OCI-LY1 (cell line): ENCODE measurements around the gene CACNA2D4.

Experiments
- EZH2 ChIP-seq: fragments of 200-600 bp; sonication (generic), shearing (Covaris generic); IDR thresholded peaks from 2 replicates; pipeline ENCODE4 v1.8.0; 2017; ENCODE audit warnings: borderline replicate concordance, mixed run types, mild to moderate bottlenecking, antibody characterized with exemption, low read length, moderate library complexity, mixed read lengths
- TF ChIP-seq, protein P1 (sequence below): fragments of 200-600 bp; sonication (generic), shearing (Covaris generic); IDR thresholded peaks from 2 replicates; pipeline ENCODE4 v1.5.1; 2017; ENCODE audit warnings: mild to moderate bottlenecking, antibody characterized with exemption, low read length, moderate library complexity, mixed read lengths

DNA sequence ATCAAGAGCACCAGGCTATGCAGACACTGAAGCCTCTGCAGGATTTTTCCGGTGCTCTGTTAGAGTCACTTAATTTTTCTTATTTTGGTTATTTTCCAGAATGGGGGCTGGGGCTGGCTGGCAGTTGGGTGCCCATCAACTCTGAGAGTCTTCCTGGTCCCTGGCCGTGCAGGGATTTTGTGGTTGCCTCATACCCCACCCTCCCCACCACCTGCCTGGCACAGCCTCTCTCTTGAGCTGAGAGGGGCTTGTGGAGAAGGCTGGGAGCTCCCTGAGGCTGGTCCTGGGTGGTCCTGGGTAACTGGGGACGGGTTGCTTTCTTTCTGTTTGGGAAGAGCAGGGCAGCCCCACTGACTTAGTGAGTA lies 74.8 kb downstream of the CACNA2D4 start:
- TF ChIP-seq, protein P1, sequence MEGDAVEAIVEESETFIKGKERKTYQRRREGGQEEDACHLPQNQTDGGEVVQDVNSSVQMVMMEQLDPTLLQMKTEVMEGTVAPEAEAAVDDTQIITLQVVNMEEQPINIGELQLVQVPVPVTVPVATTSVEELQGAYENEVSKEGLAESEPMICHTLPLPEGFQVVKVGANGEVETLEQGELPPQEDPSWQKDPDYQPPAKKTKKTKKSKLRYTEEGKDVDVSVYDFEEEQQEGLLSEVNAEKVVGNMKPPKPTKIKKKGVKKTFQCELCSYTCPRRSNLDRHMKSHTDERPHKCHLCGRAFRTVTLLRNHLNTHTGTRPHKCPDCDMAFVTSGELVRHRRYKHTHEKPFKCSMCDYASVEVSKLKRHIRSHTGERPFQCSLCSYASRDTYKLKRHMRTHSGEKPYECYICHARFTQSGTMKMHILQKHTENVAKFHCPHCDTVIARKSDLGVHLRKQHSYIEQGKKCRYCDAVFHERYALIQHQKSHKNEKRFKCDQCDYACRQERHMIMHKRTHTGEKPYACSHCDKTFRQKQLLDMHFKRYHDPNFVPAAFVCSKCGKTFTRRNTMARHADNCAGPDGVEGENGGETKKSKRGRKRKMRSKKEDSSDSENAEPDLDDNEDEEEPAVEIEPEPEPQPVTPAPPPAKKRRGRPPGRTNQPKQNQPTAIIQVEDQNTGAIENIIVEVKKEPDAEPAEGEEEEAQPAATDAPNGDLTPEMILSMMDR: no peak
- TF ChIP-seq EZH2: no peak
